Mucosa of descending colon (tissue), 3 donors: ENCODE results near the gene PIM1. TPM values are rescaled to one million over a fixed set of nuclear protein-coding genes. Genes with fewer than 3 reads are reported as not detected.

Experiments
- ATAC-seq: fragments of 200-7000 bp; cut with Tn5 transposase; one replicate; pipeline ENCODE4 v1.9.1; 2020; ENCODE audit warnings: mild to moderate bottlenecking, moderate library complexity
- DNase-seq, 3 donors: peaks; one replicate each; pipeline ENCODE4 v3.0.0-alpha.2; 2020
- H3K36me3 ChIP-seq: fragments of 200-600 bp; one replicate; pipeline ENCODE4 v1.8.0; 2021; ENCODE audit warnings: low read depth, mild to moderate bottlenecking
- H3K4me1 ChIP-seq: fragments of 200-600 bp; one replicate; pipeline ENCODE4 v1.8.0; 2021; ENCODE audit warnings: low read depth, mild to moderate bottlenecking
- H3K4me3 ChIP-seq: fragments of 200-600 bp; one replicate; pipeline ENCODE4 v1.8.0; 2021; ENCODE audit warnings: mild to moderate bottlenecking
- H3K9me3 ChIP-seq: fragments of 200-600 bp; one replicate; pipeline ENCODE4 v1.8.0; 2021; ENCODE audit warnings: mild to moderate bottlenecking
- intact Hi-C, 2 donors: fragments of 100-400 bp; cut with DNase I in 1 of 2; cut with micrococcal nuclease in 1 of 2; formaldehyde crosslinking; loops; one replicate each; pipeline versions ENCODE4 v1.11.0 to v1.11.1; 2022; cut with DNase I, micrococcal nuclease
- total RNA-seq, 3 donors: library from RNA; stranded (reverse); fragmentation: NEBNext Ultra II Directional in 2 of 3; extraction: Animal tissue kit (Norgen Biotek cat#: 25700) in 2 of 3; gene quantifications; one replicate each; pipeline versions ENCODE4 v1.2.1 to v1.2.4, GENCODE V29; 2021 to 2023
- TF ChIP-seq, protein P1 (sequence below): fragments of 200-600 bp; IDR thresholded peaks from one replicate; pipeline ENCODE4 v1.8.0; 2022; ENCODE audit warnings: antibody characterized with exemption, mild to moderate bottlenecking
- donor health status: DM: no; HTN: no; CAD: no; lungs with moderate emphysema.
- donor health status: DM: no; HTN: no; CAD: no.
- donor health status: DM: no; HTN: yes; CAD: no.

Gene PIM1
- total RNA-seq, 3 donors from 2014 or later = 36.9 to 84.1 (median 56.0) TPM

DNA sequence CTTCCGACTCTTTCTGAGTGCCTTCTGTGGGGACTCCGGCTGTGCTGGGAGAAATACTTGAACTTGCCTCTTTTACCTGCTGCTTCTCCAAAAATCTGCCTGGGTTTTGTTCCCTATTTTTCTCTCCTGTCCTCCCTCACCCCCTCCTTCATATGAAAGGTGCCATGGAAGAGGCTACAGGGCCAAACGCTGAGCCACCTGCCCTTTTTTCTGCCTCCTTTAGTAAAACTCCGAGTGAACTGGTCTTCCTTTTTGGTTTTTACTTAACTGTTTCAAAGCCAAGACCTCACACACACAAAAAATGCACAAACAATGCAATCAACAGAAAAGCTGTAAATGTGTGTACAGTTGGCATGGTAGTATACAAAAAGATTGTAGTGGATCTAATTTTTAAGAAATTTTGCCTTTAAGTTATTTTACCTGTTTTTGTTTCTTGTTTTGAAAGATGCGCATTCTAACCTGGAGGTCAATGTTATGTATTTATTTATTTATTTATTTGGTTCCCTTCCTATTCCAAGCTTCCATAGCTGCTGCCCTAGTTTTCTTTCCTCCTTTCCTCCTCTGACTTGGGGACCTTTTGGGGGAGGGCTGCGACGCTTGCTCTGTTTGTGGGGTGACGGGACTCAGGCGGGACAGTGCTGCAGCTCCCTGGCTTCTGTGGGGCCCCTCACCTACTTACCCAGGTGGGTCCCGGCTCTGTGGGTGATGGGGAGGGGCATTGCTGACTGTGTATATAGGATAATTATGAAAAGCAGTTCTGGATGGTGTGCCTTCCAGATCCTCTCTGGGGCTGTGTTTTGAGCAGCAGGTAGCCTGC, 4.8 kb downstream of the PIM1 start:
- TF ChIP-seq, protein P1, sequence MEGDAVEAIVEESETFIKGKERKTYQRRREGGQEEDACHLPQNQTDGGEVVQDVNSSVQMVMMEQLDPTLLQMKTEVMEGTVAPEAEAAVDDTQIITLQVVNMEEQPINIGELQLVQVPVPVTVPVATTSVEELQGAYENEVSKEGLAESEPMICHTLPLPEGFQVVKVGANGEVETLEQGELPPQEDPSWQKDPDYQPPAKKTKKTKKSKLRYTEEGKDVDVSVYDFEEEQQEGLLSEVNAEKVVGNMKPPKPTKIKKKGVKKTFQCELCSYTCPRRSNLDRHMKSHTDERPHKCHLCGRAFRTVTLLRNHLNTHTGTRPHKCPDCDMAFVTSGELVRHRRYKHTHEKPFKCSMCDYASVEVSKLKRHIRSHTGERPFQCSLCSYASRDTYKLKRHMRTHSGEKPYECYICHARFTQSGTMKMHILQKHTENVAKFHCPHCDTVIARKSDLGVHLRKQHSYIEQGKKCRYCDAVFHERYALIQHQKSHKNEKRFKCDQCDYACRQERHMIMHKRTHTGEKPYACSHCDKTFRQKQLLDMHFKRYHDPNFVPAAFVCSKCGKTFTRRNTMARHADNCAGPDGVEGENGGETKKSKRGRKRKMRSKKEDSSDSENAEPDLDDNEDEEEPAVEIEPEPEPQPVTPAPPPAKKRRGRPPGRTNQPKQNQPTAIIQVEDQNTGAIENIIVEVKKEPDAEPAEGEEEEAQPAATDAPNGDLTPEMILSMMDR = no peak
- no peak overlapping the region for H3K4me3 ChIP-seq
- H3K36me3 ChIP-seq = no peaks in the 10 kb centered on the region
- peaks cover 12% of the 10 kb centered on the region for H3K4me1 ChIP-seq
- no peak for DNase-seq
- ATAC-seq = no peak
- H3K9me3 ChIP-seq = no peaks in the 10 kb centered on the region
- intact Hi-C loops = loop anchor here in 1 of 2 donors (5.0 kb wide), 2 partner anchors 42 to 117 kb away; no protein-coding TSS in a partner anchor

DNA sequence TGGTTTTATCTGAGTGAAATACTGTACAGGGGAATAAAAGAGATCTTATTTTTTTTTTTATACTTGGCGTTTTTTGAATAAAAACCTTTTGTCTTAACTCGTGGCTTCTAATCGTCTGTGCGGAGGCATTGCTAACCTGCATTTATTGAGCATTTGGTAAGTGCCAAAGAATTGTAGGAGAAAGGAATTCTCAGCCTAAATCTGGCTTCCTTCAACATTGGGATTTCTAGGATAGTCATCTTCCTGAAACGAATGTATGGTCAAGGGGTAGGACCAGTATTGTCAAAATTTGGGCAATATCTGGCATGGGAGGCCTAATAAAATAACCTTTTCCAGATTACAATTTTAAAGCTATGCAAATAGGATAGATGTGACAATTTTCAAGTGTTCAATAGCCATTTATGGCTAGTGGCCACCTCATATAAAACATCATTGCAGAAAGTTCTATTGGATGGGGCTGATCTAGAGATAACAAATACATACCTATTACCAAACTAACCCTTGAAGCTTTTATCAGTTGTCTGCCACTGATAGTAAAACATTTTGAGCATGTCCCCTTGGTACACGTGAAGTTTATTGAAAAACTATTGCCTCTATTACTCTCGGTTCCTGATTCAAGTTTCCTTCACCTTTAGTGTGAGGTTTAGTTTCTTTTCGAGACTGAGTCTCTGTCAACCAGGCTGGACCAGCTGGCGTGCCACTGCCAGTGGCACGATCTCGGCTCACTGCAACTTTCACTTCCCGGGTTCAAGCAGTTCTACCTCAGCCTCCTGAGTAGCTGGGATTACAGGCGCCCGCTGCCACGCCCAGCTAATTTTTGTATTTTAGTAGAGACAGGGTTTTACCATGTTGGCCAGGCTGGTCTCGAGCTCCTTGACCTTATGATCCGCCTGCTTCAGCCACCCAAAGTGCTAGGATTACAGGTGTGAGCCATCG, 5.6 kb downstream of the PIM1 start:
- Histone ChIP-seq H3K9me3 (no peaks in the 10 kb centered on the region), H3K4me3 (no peak overlapping the region), H3K4me1 (peaks cover 12% of the 10 kb centered on the region), H3K36me3 (no peaks in the 10 kb centered on the region)
- DNase-seq (no peak), ATAC-seq (no peak)
- TF ChIP-seq, protein P1 = no peak
- intact Hi-C loops = no loop called here

DNA sequence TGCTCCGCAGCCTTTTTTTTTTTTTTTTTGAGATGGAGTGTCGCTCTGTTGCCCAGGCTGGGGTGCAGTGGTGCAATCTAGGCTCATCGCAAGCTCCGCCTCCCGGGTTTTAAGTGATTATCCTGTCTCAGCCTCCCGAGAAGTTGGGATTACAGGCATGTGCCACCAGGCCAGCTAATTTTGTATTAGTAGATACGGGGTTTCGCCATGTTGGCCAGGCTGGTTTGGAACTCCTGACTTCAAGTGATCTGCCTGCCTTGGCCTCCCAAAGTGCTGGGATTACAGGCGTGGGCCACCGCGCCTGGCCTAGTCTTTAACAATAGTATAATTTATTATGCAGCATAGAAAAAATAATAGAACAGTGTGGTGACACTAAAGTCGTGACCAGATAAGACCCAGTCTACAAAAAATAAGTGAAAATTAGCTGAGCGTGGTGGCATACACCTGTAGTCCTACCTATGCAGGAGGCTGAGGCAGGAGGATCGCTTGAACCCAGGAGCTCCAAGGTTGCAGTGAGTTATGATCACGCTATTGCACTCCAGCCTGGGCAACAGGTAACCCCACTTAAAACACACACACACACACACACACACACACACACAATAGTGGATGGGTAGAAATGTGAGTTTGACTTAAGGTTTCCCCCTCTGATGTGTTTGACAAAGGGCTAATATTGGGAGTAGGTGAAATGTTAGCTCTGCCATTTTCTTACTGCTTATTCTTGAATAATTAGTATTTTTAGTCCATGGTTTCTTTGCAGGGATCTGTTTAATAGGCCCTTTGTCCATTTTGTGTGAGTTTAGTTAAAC, 6.5 kb downstream of the PIM1 start:
- intact Hi-C loops = no loop called here
- TF ChIP-seq, protein P1 = no peak
- no peak overlapping the region for H3K4me3 ChIP-seq
- DNase-seq (no peak), ATAC-seq (no peak)
- H3K4me1 ChIP-seq = peaks cover 12% of the 10 kb centered on the region
- H3K9me3 ChIP-seq = no peaks in the 10 kb centered on the region
- no peaks in the 10 kb centered on the region for H3K36me3 ChIP-seq

DNA sequence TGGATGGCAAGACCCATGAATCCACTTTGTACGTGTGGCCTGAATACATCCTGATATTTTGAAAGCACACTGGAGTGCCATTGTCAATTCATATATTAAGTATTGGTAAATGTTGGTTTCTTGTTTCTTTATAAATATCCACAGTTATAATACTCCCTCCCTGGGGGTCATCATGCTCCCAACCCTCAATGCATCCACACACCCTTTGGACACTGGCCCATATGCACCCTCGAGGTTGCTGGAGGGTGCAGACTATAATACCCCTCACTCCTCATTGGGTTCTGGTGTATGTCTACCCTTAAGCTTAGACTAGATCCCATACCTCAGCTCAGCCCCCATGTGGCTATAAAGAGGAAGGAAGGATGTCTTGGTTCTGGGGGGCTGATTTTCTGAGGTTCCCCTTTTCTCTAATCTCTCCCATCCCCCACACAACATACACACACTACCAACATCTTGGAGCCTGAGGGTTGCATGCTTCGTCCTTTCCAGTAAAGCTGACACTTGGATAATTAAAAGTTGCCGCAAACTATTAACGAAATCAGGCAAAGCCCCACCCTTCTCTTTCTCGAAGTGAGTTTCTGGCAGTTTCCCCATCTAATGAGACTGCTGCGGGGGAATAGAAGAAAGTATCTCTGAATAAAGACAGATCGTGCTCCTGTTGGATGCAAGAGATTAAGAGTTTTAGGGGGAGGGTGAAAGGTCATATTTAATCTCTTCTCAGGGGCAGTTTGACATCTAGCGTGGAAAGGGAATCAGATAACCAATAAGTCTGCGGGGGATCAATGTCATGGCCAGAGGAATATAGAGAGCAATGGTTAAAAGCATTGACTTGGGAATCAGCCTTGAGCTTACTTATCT, 7.4 kb downstream of the PIM1 start:
- intact Hi-C loops = no loop called here
- Histone ChIP-seq H3K4me3 (no peak overlapping the region), H3K9me3 (no peaks in the 10 kb centered on the region), H3K4me1 (peaks cover 10% of the 10 kb centered on the region), H3K36me3 (no peaks in the 10 kb centered on the region)
- DNase-seq = no peak
- TF ChIP-seq, protein P1 = no peak
- peak; percentile 33 for ATAC-seq
